A549 (cell line): ENCODE data around the gene MCU. TPM values are rescaled to one million over a fixed set of nuclear protein-coding genes. Genes with fewer than 3 reads are reported as not detected.

Source experiments
- ATAC-seq, 2 experiments: fragments of 200-7000 bp in 1 of 2; fragments of >200 bp in 1 of 2; cut with Nextera tagmentation in 1 of 2; cut with Tn5 transposase in 1 of 2; 3 replicates each; pipeline versions ENCODE4 v1.8.0 to v1.9.1; 2018 to 2020; ENCODE audit warnings: mild to moderate bottlenecking in 1 of 2, moderate library complexity in 1 of 2
- CTCF ChIA-PET: fragments of 300-600 bp; sonication (Branson Sonifier 250); formaldehyde crosslinking; extraction: SDS; loops from one replicate; lab custom pipeline; 2021; ENCODE audit warnings: antibody characterized with exemption, inconsistent platforms; lab: Yijun Ruan, JAX
- POLR2A ChIA-PET: fragments of 350-600 bp; formaldehyde crosslinking; extraction: SDS; loops from one replicate; lab custom pipeline; 2021; ENCODE audit warnings: antibody characterized with exemption, inconsistent platforms; lab: Yijun Ruan, JAX
- DNase-seq, 2 experiments: peaks; one replicate each; pipeline versions ENCODE4 v3.0.0 to v3.0.0-alpha.2; 2011 to 2016; ENCODE audit warnings: low read depth in 1 of 2, low spot score in 1 of 2
- FAIRE-seq: peaks from 2 replicates; lab custom pipeline; 2011; peaks lifted over from hg19 to GRCh38; lab: Jason Lieb, UNC
- H3K27ac ChIP-seq, 2 experiments: fragments of >200 bp; sonication (Bioruptor Twin); formaldehyde crosslinking; 3 replicates each; pipeline ENCODE4 v1.5.1; 2016 to 2017
- H3K4me1 ChIP-seq: fragments of >200 bp; sonication (Bioruptor Twin); formaldehyde crosslinking; 3 replicates; pipeline ENCODE4 v1.6.1; 2016
- H3K4me2 ChIP-seq: fragments of >200 bp; sonication (Bioruptor Twin); formaldehyde crosslinking; 3 replicates; pipeline ENCODE4 v1.6.1; 2016
- H3K4me3 ChIP-seq: fragments of >200 bp; sonication (Bioruptor Twin); formaldehyde crosslinking; 3 replicates; pipeline ENCODE4 v1.5.1; 2016
- H3K9me3 ChIP-seq: fragments of >200 bp; sonication (Bioruptor Twin); formaldehyde crosslinking; 3 replicates; pipeline ENCODE4 v1.6.1; 2016
- BHLHE40 ChIP-seq: IDR thresholded peaks from 2 replicates; pipeline ENCODE4 v1.6.1; 2012; ENCODE audit warnings: low read depth, low read length, inconsistent platforms
- CBX2 ChIP-seq: fragments of 200-600 bp; sonication (generic); IDR thresholded peaks from 2 replicates; pipeline ENCODE4 v1.6.1; 2016; ENCODE audit warnings: low read depth, mild to moderate bottlenecking, borderline replicate concordance
- CEBPB ChIP-seq, 2 experiments: fragments of >200 bp in 1 of 2; sonication (Bioruptor Twin) in 1 of 2; formaldehyde crosslinking in 1 of 2; IDR thresholded peaks; 2 replicates each; pipeline ENCODE4 v1.6.1; 2012 to 2016
- CHD2 ChIP-seq: fragments of 150-350 bp; IDR thresholded peaks from 2 replicates; pipeline ENCODE4 v1.6.1; 2014; ENCODE audit warnings: low read length; ENCODE audit not compliant: partially characterized antibody
- EHF ChIP-seq: fragments of 250-450 bp; sonication (Bioruptor Pico); IDR thresholded peaks from 2 replicates; pipeline ENCODE4 v1.5.0; 2020; ENCODE audit warnings: mild to moderate bottlenecking
- EHMT2 ChIP-seq: fragments of 200-600 bp; sonication (generic); IDR thresholded peaks from 2 replicates; pipeline ENCODE4 v1.6.1; 2016; ENCODE audit warnings: antibody characterized with exemption, low read depth, mild to moderate bottlenecking, moderate library complexity
- EP300 ChIP-seq, 2 experiments: fragments of >200 bp; sonication (Bioruptor Twin); formaldehyde crosslinking; IDR thresholded peaks; 2 replicates in 1 of 2; 3 replicates in 1 of 2; pipeline ENCODE4 v1.6.1; 2016 to 2017
- ESRRA ChIP-seq: fragments of 150-350 bp; IDR thresholded peaks from 2 replicates; pipeline ENCODE4 v1.6.1; 2014; ENCODE audit warnings: mild to moderate bottlenecking, low read length, borderline replicate concordance
- HDAC2 ChIP-seq: fragments of 200-600 bp; sonication (generic); IDR thresholded peaks from 2 replicates; pipeline ENCODE4 v1.6.1; 2016
- HOXB13 ChIP-seq: fragments of 250-450 bp; sonication (Bioruptor Pico); IDR thresholded peaks from 2 replicates; pipeline ENCODE4 v1.5.0; 2020; ENCODE audit warnings: low read depth, mild to moderate bottlenecking, moderate library complexity
- KDM1A ChIP-seq: fragments of 200-600 bp; sonication (generic); IDR thresholded peaks from 2 replicates; pipeline ENCODE4 v1.6.1; 2016; ENCODE audit warnings: low read depth, mild to moderate bottlenecking
- NPAS2 ChIP-seq: fragments of 250-450 bp; sonication (Bioruptor Pico); IDR thresholded peaks from 2 replicates; pipeline ENCODE4 v1.8.0; 2022; ENCODE audit warnings: mild to moderate bottlenecking, moderate library complexity, borderline replicate concordance
- NR3C1 ChIP-seq: fragments of >200 bp; sonication (Bioruptor Twin); formaldehyde crosslinking; IDR thresholded peaks from 3 replicates; pipeline ENCODE4 v1.6.1; 2017
- PHF8 ChIP-seq: fragments of 200-600 bp; sonication (generic); IDR thresholded peaks from 2 replicates; pipeline ENCODE4 v1.6.1; 2016; ENCODE audit warnings: low read depth, mild to moderate bottlenecking, antibody characterized with exemption, moderate library complexity, borderline replicate concordance
- POLR2A ChIP-seq: IDR thresholded peaks from 2 replicates; pipeline ENCODE4 v1.6.1; 2012; ENCODE audit warnings: mild to moderate bottlenecking, low read length
- RAD21 ChIP-seq, 2 experiments: fragments of >200 bp in 1 of 2; sonication (Bioruptor Twin) in 1 of 2; formaldehyde crosslinking in 1 of 2; IDR thresholded peaks in 1 of 2; conservative IDR thresholded peaks in 1 of 2; 2 replicates in 1 of 2; 3 replicates in 1 of 2; pipeline ENCODE4 v1.6.1; 2012 to 2018; ENCODE audit warnings: inconsistent platforms in 1 of 2
- RARB ChIP-seq: fragments of 250-450 bp; sonication (Bioruptor Pico); IDR thresholded peaks from 2 replicates; pipeline ENCODE4 v1.8.0; 2021; ENCODE audit warnings: mild to moderate bottlenecking, moderate library complexity
- SMC3 ChIP-seq: fragments of >200 bp; sonication (Bioruptor Twin); formaldehyde crosslinking; IDR thresholded peaks from 3 replicates; pipeline ENCODE4 v1.6.1; 2018; ENCODE audit warnings: inconsistent platforms
- SREBF2 ChIP-seq: fragments of 450-650 bp; IDR thresholded peaks from 2 replicates; pipeline ENCODE4 v1.6.1; 2014; ENCODE audit warnings: mild to moderate bottlenecking, moderate library complexity
- TFCP2L1 ChIP-seq: fragments of 250-450 bp; sonication (Bioruptor Pico); IDR thresholded peaks from 2 replicates; pipeline ENCODE4 v1.5.0; 2021; ENCODE audit warnings: mild to moderate bottlenecking
- WGBS: methylation state at CpG from one replicate; pipeline ENCODE4 v1.1.6; 2017; ENCODE audit errors: missing lambda C conversion rate; 5-methylcytosine and 5-hydroxymethylcytosine counted together
- polyA plus RNA-seq, 4 experiments: library from polyadenylated mRNA; depleted of rRNA in 3 of 4; stranded (reverse); fragments of >200 nt; fragmentation: RNase III in 1 of 4; extraction: RNeasy Plus Mini Kit Qiagen cat#74134 plus additional on column Dnase treatment in 1 of 4; gene quantifications; 2 replicates in 3 of 4; 3 replicates in 1 of 4; pipeline ENCODE4 v1.2.3, GENCODE V29; 2011 to 2017
- TF ChIP-seq, protein P1 (sequence below): IDR thresholded peaks from 2 replicates; pipeline ENCODE4 v1.6.1; 2012
- TF ChIP-seq, protein P2 (sequence below): IDR thresholded peaks from 2 replicates; pipeline ENCODE4 v1.6.1; 2012; ENCODE audit warnings: low read depth, borderline replicate concordance
- TF ChIP-seq, protein P3 (sequence below): fragments of >200 bp; sonication (Bioruptor Twin); formaldehyde crosslinking; IDR thresholded peaks from 3 replicates; pipeline ENCODE4 v1.6.1; 2016
- TF ChIP-seq, protein P4 (sequence below): IDR thresholded peaks from 2 replicates; pipeline ENCODE4 v1.6.1; 2012
- TF ChIP-seq, protein P5 (sequence below): fragments of 250-450 bp; sonication (Bioruptor Pico); IDR thresholded peaks from 2 replicates; pipeline ENCODE4 v1.5.0; 2020; ENCODE audit warnings: low read depth, mild to moderate bottlenecking, moderate library complexity
- TF ChIP-seq, protein P6 (sequence below): fragments of 200-600 bp; sonication (generic); IDR thresholded peaks from 2 replicates; pipeline ENCODE4 v1.6.1; 2016; ENCODE audit warnings: antibody characterized with exemption, mild to moderate bottlenecking, moderate library complexity

The MCU gene
- polyA plus RNA-seq, 2 of the 4 experiments (the other 2 are of a cell fraction): 44.0 to 221 TPM

DNA sequence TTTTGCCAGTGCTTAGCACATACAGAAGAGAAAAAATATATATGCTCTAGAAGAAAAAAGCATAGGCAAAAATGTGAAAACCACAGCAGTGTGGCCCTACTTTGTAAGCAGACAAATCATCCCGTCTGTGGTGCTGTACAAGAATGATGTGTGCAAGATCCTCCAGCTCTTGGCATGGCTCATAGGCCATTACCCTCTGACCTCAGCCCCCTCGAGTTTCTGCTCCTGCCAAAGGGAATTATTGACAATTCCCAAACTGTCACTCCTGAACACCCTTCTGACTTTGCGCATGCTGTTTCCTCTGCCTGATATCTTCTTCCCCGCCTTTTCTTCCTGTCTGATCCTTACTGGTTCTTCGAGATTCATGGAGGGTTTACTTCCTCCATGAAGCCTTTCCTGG, 235.5 kb downstream of the MCU start:
- CTCF ChIA-PET: interaction anchor here (1.6 kb wide), 1 partner anchor 57 kb away, joined by 3 read pairs; no protein-coding TSS in a partner anchor
- Histone ChIP-seq H3K4me2 (no peak overlapping the region), H3K9me3 (no peaks in the 10 kb centered on the region), H3K4me3 (no peak overlapping the region), H3K27ac (no peak overlapping the region)
- DNase-seq (no peak), ATAC-seq (no peak)
- 74% methylated on average over 5 of the region's 5 CpGs for WGBS
- TF ChIP-seq, protein P1, sequence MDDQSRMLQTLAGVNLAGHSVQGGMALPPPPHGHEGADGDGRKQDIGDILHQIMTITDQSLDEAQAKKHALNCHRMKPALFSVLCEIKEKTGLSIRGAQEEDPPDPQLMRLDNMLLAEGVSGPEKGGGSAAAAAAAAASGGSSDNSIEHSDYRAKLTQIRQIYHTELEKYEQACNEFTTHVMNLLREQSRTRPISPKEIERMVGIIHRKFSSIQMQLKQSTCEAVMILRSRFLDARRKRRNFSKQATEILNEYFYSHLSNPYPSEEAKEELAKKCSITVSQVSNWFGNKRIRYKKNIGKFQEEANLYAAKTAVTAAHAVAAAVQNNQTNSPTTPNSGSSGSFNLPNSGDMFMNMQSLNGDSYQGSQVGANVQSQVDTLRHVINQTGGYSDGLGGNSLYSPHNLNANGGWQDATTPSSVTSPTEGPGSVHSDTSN: no peak
- TF ChIP-seq RAD21 (conservative IDR thresholded peaks at IDR 0.05 in 1 of 2, IDR thresholded peaks at IDR 0.05 in 1 of 2) (no peak), SREBF2 (no peak), NR3C1 (no peak), RARB (no peak), POLR2A (no peak), EHMT2 (no peak), HDAC2 (no peak), SMC3 (no peak), TFCP2L1 (CRISPR knock-in tag) (no peak), ESRRA (no peak)
- TF ChIP-seq, protein P2, sequence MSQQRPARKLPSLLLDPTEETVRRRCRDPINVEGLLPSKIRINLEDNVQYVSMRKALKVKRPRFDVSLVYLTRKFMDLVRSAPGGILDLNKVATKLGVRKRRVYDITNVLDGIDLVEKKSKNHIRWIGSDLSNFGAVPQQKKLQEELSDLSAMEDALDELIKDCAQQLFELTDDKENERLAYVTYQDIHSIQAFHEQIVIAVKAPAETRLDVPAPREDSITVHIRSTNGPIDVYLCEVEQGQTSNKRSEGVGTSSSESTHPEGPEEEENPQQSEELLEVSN: no peak
- TF ChIP-seq, all 56 proteins: peak for 0
- POLR2A ChIA-PET: no interaction called here
- no peak for FAIRE-seq
- no peaks in the 10 kb centered on the region for H3K4me1 ChIP-seq

DNA sequence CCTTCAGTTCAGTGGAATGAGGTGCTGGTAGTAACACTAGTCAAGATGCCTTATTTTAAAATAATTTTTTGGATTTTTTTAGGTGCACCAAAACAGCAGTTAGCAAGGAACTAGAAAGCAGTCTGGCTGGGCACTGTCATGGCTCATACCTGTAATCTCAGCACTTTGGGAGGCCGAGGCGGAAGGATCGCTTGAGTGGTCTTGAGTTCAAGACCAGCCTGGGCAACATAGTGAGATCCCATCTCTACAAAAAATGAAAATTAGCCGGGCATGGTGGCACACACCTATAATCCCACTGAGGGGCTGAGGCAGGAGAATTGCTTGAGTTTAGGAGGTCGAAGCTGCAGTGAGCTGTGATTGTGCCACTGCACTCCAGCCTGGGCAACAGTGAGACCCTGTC, 236.9 kb downstream of the MCU start:
- DNase-seq: no peak
- TF ChIP-seq, protein P3, sequence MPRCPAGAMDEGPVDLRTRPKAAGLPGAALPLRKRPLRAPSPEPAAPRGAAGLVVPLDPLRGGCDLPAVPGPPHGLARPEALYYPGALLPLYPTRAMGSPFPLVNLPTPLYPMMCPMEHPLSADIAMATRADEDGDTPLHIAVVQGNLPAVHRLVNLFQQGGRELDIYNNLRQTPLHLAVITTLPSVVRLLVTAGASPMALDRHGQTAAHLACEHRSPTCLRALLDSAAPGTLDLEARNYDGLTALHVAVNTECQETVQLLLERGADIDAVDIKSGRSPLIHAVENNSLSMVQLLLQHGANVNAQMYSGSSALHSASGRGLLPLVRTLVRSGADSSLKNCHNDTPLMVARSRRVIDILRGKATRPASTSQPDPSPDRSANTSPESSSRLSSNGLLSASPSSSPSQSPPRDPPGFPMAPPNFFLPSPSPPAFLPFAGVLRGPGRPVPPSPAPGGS: no peak
- TF ChIP-seq EP300 (IDR thresholded peaks at IDR 0.05): no peak
- TF ChIP-seq, protein P4, sequence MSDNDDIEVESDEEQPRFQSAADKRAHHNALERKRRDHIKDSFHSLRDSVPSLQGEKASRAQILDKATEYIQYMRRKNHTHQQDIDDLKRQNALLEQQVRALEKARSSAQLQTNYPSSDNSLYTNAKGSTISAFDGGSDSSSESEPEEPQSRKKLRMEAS: no peak
- TF ChIP-seq, protein P5, sequence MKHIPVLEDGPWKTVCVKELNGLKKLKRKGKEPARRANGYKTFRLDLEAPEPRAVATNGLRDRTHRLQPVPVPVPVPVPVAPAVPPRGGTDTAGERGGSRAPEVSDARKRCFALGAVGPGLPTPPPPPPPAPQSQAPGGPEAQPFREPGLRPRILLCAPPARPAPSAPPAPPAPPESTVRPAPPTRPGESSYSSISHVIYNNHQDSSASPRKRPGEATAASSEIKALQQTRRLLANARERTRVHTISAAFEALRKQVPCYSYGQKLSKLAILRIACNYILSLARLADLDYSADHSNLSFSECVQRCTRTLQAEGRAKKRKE (CRISPR knock-in tag): no peak
- no peak for TF ChIP-seq SREBF2
- TF ChIP-seq CEBPB (IDR thresholded peaks at IDR 0.05): no peak
- TF ChIP-seq, protein P2: no peak
- TF ChIP-seq HOXB13 (CRISPR knock-in tag): no peak
- TF ChIP-seq CBX2: no peak
- TF ChIP-seq, protein P1: no peak
- TF ChIP-seq EHF: no peak
- no peak for TF ChIP-seq POLR2A
- no peak for TF ChIP-seq CHD2
- no peak for TF ChIP-seq RAD21 (conservative IDR thresholded peaks at IDR 0.05 in 1 of 2, IDR thresholded peaks at IDR 0.05 in 1 of 2)
- TF ChIP-seq, protein P6, sequence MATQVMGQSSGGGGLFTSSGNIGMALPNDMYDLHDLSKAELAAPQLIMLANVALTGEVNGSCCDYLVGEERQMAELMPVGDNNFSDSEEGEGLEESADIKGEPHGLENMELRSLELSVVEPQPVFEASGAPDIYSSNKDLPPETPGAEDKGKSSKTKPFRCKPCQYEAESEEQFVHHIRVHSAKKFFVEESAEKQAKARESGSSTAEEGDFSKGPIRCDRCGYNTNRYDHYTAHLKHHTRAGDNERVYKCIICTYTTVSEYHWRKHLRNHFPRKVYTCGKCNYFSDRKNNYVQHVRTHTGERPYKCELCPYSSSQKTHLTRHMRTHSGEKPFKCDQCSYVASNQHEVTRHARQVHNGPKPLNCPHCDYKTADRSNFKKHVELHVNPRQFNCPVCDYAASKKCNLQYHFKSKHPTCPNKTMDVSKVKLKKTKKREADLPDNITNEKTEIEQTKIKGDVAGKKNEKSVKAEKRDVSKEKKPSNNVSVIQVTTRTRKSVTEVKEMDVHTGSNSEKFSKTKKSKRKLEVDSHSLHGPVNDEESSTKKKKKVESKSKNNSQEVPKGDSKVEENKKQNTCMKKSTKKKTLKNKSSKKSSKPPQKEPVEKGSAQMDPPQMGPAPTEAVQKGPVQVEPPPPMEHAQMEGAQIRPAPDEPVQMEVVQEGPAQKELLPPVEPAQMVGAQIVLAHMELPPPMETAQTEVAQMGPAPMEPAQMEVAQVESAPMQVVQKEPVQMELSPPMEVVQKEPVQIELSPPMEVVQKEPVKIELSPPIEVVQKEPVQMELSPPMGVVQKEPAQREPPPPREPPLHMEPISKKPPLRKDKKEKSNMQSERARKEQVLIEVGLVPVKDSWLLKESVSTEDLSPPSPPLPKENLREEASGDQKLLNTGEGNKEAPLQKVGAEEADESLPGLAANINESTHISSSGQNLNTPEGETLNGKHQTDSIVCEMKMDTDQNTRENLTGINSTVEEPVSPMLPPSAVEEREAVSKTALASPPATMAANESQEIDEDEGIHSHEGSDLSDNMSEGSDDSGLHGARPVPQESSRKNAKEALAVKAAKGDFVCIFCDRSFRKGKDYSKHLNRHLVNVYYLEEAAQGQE: no peak
- TF ChIP-seq BHLHE40: no peak
- TF ChIP-seq PHF8: no peak
- no peak for TF ChIP-seq KDM1A
- no peak for TF ChIP-seq NPAS2 (CRISPR knock-in tag)
- Histone ChIP-seq H3K4me2 (no peak overlapping the region), H3K27ac (no peak overlapping the region), H3K4me1 (no peaks in the 10 kb centered on the region), H3K4me3 (no peak overlapping the region), H3K9me3 (no peaks in the 10 kb centered on the region)
- ATAC-seq: no peak
- ChIA-PET CTCF (no interaction called here), POLR2A (no interaction called here)
- 83% methylated on average over 5 of the region's 5 CpGs for WGBS
- no peak for FAIRE-seq
